OCI-LY7 (cell line): Measurements from ENCODE around the gene TPM2.
"Not testable (repeated sequence)": the region's sequence is repeated elsewhere in the genome, so short reads cannot be mapped to it uniquely, and the experiment has no call there.

ENCODE experiments used
- CTCF ChIP-seq: fragments of 200-600 bp; sonication (generic); conservative IDR thresholded peaks from 2 replicates; pipeline ENCODE4 v1.5.1; 2014; ENCODE audit warnings: mild to moderate bottlenecking, antibody characterized with exemption, low read length, moderate library complexity, mixed read lengths
- EZH2phosphoT487 ChIP-seq: fragments of 200-600 bp; sonication (generic); IDR thresholded peaks from 2 replicates; pipeline ENCODE4 v1.6.1; 2018; ENCODE audit warnings: low read depth, borderline replicate concordance, mild to moderate bottlenecking, mixed run types, antibody characterized with exemption, low read length, moderate library complexity, mixed read lengths

- not testable (repeated sequence) for TF ChIP-seq CTCF, EZH2phosphoT487
Measured at GRCh38 chr9:35636877-35637246, 52.9 kb downstream of the TPM2 start.
